ENCODE results near the gene NADK.

Gene NADK

DNA sequence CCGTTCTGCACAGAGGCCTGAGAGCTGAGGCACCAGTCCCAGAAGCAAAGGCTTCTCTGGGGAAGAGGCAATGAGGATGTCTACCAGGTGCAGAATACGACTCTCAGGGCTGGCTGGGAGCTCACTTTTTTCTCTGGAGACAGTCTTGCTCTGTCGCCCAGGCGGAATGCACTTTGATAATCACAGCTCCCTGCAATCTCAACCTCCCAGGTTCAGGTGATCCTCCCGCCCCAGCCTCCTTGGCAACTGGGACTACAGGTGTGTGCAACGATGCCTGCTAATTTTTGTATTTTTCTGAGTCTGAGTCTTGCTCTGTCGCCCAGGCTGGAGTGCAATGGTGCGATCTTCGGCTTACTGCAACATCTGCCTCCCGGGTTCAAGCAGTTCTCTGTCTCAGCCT, 17.6 kb downstream of the NADK start:
- Histone ChIP-seq H3K9me3 (ENCODE audit: control insufficient read depth, insufficient read depth, low read depth, low read length) (no peaks in the 10 kb centered on the region), H3K27ac (ENCODE audit: low read depth, low read length) (no peak overlapping the region), H3K27me3 (ENCODE audit: control insufficient read depth, insufficient read depth, low read length) (no peaks in the 10 kb centered on the region), H3K36me3 (ENCODE audit: control insufficient read depth, insufficient read depth, low read length) (peaks cover 94% of the 10 kb centered on the region), H3K4me3 (ENCODE audit: low read depth, low read length) (no peak overlapping the region), H3K9ac (ENCODE audit: low read length) (no peak overlapping the region), H3K4me1 (ENCODE audit: control insufficient read depth, insufficient read depth, low read length) (no peaks in the 10 kb centered on the region)

DNA sequence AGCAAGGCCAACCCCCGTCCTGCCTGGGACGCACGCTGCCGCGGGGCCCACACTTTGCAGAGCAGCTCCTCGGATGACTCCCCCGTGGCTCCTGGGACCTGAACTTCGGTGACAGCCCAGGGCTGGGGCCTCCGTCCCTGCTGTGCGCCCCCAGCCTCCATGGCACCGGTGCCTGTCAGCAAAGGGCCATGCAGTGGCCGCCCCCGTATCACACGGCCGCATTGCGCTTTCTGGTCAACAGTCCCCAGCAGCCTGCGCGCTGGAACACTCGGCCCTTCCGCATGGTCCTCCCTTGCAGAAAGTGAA, 18.0 kb downstream of the NADK start:
- Histone ChIP-seq H3K27me3 (ENCODE audit: control insufficient read depth, insufficient read depth, low read length) (no peaks in the 10 kb centered on the region), H3K36me3 (ENCODE audit: control insufficient read depth, insufficient read depth, low read length) (peaks cover 94% of the 10 kb centered on the region), H3K4me3 (ENCODE audit: low read depth, low read length) (no peak overlapping the region), H3K9me3 (ENCODE audit: control insufficient read depth, insufficient read depth, low read depth, low read length) (no peaks in the 10 kb centered on the region), H3K9ac (ENCODE audit: low read length) (no peak overlapping the region), H3K27ac (ENCODE audit: low read depth, low read length) (no peak overlapping the region), H3K4me1 (ENCODE audit: control insufficient read depth, insufficient read depth, low read length) (no peaks in the 10 kb centered on the region)

DNA sequence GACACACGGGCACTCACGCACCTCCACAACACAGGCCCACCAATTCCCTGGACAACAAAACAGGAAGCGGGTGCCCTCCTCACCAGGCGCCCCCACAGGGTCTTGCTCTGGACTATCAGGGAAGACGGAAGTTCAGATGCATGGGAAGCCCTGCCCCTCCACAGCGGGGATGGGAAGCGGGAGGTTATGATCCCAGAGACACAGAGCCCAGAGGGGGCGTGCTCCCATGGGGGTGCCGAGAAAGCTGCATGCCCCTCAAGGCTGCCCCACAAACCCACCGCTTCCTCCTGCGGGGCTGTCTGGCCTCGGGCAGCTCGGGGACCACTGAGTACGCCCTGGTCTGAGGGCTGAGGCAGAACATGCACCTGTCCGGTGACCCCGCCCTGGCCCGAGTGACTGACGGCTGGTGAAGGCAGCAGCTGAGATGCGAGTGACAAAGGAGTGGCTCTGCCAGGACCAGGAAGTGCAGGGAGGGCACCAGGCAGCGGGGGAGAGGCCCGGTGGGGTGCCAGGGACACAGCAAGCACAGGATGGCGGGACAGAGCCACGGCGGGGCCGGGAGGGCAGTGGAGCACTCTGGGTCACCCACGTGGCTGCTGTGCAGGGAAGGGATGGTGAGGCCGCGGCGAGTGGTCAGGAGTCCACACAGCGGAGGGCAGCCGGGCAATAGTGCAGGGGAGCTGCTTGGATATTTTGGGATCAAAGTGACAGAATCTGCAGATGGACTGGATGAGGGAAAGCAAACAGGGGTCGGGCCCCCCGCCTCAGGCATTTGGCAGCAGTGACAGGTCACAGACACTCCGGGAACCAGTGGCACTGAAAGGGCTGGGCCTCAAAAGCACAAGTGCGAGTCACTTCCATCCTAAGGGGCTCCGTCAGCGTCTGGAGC, 18.6 kb downstream of the NADK start:
- Histone ChIP-seq H3K27me3 (ENCODE audit: control insufficient read depth, insufficient read depth, low read length) (no peaks in the 10 kb centered on the region), H3K36me3 (ENCODE audit: control insufficient read depth, insufficient read depth, low read length) (peaks cover 95% of the 10 kb centered on the region), H3K9me3 (ENCODE audit: control insufficient read depth, insufficient read depth, low read depth, low read length) (no peaks in the 10 kb centered on the region), H3K4me1 (ENCODE audit: control insufficient read depth, insufficient read depth, low read length) (no peaks in the 10 kb centered on the region), H3K27ac (ENCODE audit: low read depth, low read length) (no peak overlapping the region), H3K9ac (ENCODE audit: low read length) (no peak overlapping the region), H3K4me3 (ENCODE audit: low read depth, low read length) (no peak overlapping the region)

DNA sequence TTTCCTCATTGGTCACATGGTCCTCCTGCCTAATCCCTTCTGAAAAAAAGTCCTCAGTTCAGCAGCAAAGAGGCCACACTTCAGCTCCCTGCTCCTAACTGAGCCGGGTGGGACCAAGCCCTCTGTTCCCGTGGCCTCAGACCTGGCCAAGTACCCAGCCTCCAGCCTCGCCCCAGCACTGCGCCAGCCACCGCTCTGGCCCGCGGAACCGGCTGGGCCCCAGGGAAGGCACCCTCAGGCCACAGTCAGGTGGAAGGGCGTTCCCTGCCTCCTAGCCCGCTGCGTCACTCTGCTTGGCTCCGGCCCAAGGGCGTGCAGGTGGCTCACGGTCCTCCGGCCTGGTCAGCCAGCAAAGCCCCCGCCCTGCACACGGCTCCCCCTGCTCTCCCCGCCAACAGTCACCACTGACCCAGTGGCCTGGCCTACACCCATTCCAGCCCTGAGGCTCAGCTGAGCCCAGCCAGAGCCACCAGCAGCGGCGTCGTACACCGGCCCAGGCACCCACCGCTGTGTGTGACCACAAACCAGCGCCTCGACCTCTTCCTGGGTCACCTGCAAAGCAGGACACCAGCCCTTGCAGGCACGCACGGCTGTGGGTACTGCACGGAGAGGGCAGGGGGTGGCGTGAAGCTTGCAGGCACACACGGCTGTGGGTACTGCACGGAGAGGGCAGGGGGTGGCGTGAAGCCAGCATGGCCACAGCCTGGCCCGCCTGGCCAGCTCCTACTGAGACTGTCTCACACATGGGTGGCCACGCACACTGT, 19.4 kb downstream of the NADK start:
- H3K27ac ChIP-seq (ENCODE audit: low read depth, low read length): no peak overlapping the region
- H3K4me1 ChIP-seq (ENCODE audit: control insufficient read depth, insufficient read depth, low read length): no peaks in the 10 kb centered on the region
- H3K9ac ChIP-seq (ENCODE audit: low read length): no peak overlapping the region
- H3K4me3 ChIP-seq (ENCODE audit: low read depth, low read length): no peak overlapping the region
- no peaks in the 10 kb centered on the region for H3K27me3 ChIP-seq (ENCODE audit: control insufficient read depth, insufficient read depth, low read length)
- H3K36me3 ChIP-seq (ENCODE audit: control insufficient read depth, insufficient read depth, low read length): peaks cover 96% of the 10 kb centered on the region
- H3K9me3 ChIP-seq (ENCODE audit: control insufficient read depth, insufficient read depth, low read depth, low read length): no peaks in the 10 kb centered on the region

DNA sequence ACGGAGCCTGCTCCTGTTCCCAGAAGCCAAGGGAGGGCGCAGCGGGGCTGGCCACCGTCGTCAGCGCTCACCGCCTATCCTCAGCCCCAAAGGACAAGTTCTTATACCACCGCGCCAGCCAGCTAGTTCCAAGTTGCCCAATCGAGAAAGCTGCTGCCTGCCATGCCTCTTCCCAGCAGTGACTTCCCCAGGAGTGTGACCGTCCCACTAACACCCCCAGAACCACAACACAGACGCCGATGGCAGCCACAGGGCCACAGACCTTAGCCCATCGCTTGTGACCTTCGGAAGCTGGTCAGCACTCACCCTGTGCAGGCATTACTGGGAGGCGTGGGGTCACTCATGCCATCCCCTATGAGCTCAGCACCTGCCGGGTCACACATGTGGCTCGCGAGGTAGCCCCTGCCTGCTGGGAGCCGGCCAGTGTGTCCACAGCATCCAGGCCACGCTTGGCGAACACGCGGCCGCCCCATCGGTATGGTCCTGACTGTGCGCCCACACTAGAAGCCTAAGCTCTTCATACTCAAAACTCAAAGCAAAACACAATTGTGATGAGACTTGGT, 20.1 kb downstream of the NADK start:
- no peak overlapping the region for H3K9ac ChIP-seq (ENCODE audit: low read length)

DNA sequence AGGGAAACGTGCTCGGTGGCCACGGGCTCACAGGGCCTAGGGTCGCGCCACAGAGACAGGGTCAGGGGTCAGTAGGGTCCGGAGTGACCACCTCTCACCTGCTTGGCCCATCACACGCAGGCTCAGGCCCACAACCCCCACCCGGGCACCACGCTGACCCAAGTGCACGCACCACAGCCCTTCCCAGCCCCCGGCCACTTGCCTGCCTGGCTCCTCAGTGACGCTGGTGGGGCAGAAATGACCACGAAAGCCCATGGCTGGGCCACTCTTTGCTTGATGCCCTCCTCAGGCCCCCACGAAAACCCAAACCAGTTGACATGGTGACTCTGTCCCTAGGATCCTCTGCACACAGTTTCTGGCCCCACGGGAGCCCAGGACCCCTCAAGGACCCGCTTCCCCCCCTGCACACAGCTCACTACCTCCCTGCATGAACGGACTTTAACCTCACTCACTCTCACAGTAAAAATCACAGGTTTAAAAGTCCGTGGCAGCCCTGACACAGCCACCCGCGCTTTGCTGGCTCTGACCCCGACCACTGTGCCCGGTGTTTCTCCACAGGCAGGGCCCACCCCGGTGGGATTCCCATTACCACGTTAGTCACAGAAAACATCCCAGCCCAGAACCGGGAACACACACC, 20.7 kb downstream of the NADK start:
- Histone ChIP-seq H3K36me3 (ENCODE audit: control insufficient read depth, insufficient read depth, low read length) (peaks cover 99% of the 10 kb centered on the region), H3K9ac (ENCODE audit: low read length) (no peak overlapping the region), H3K27me3 (ENCODE audit: control insufficient read depth, insufficient read depth, low read length) (no peaks in the 10 kb centered on the region), H3K9me3 (ENCODE audit: control insufficient read depth, insufficient read depth, low read depth, low read length) (no peaks in the 10 kb centered on the region), H3K27ac (ENCODE audit: low read depth, low read length) (no peak overlapping the region), H3K4me1 (ENCODE audit: control insufficient read depth, insufficient read depth, low read length) (peaks cover 12% of the 10 kb centered on the region; the same call in 1 of the 2 replicates), H3K4me3 (ENCODE audit: low read depth, low read length) (no peak overlapping the region)

More for the DNA sequence above, 20.1 kb downstream of the NADK start:
- H3K27ac ChIP-seq (ENCODE audit: low read depth, low read length): no peak overlapping the region
- no peak overlapping the region for H3K4me3 ChIP-seq (ENCODE audit: low read depth, low read length)
- no peaks in the 10 kb centered on the region for H3K9me3 ChIP-seq (ENCODE audit: control insufficient read depth, insufficient read depth, low read depth, low read length)
- H3K36me3 ChIP-seq (ENCODE audit: control insufficient read depth, insufficient read depth, low read length): peaks cover 99% of the 10 kb centered on the region
- H3K27me3 ChIP-seq (ENCODE audit: control insufficient read depth, insufficient read depth, low read length): no peaks in the 10 kb centered on the region
- H3K4me1 ChIP-seq (ENCODE audit: control insufficient read depth, insufficient read depth, low read length): peaks cover 6% of the 10 kb centered on the region; the same call in 1 of the 2 replicates

DNA sequence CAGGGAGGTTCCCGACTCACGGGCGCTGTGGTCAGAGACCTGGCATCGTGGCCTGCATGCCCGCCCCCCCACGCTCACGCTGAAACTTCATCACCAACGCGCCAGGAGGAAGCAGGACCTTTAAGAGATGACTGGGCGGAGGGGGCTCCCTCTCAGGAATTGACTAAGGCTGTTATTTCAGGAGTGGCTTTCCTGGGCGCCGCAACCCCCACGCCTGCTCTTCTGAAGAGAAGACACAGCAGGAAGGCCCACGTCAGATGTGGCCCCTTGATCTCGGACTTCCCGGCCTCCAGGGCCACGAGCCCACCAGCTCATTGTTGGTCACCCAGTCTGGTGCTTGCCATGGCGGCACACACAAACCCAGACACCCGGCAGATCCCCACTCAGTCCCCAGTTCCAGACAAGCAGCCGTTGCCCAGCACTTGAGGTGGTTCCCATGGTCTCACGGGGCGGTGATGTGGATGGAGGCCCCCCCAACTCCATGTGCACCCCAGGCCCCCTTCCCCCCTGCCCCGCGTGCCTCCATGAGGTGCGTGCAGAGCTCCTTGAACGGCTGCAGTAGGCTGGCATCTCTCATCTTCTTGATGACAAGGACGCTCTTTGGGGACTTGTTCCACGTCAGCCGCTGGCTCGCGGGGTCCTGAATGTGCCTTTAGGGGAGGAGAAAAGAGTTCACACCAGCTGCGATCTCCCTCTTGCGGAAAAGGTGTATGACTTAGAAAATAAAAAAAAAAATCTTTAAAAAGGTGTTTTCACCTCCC, 21.4 kb downstream of the NADK start:
- H3K27me3 ChIP-seq (ENCODE audit: control insufficient read depth, insufficient read depth, low read length): no peaks in the 10 kb centered on the region
- no peak overlapping the region for H3K27ac ChIP-seq (ENCODE audit: low read depth, low read length)
- no peaks in the 10 kb centered on the region for H3K9me3 ChIP-seq (ENCODE audit: control insufficient read depth, insufficient read depth, low read depth, low read length)
- peaks cover 97% of the 10 kb centered on the region for H3K36me3 ChIP-seq (ENCODE audit: control insufficient read depth, insufficient read depth, low read length)
- peaks cover 15% of the 10 kb centered on the region; the same call in 1 of the 2 replicates for H3K4me1 ChIP-seq (ENCODE audit: control insufficient read depth, insufficient read depth, low read length)
- H3K9ac ChIP-seq (ENCODE audit: low read length): no peak overlapping the region
- no peak overlapping the region for H3K4me3 ChIP-seq (ENCODE audit: low read depth, low read length)

DNA sequence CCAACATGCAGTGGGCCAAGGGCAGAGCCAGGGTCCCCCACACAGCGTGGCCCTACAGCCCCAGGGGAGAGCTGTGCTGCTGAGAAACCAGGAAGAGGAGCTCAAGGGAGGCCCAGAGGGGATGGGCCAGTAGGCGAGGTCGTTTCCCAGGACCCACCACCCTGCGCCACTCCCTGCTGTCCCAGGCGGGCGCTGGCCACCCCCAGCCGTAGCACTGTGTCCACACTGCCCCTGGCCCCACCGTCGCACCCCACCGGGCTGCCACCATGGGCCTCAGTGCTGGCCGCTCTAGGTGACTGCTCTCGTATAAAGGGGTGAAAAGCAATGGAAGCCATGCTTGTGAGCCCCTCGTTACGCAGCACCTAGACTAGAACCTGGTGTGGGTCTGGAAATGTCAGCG, 22.4 kb downstream of the NADK start:
- Histone ChIP-seq H3K36me3 (ENCODE audit: control insufficient read depth, insufficient read depth, low read length) (peaks cover 87% of the 10 kb centered on the region), H3K27ac (ENCODE audit: low read depth, low read length) (no peak overlapping the region), H3K27me3 (ENCODE audit: control insufficient read depth, insufficient read depth, low read length) (no peaks in the 10 kb centered on the region), H3K9ac (ENCODE audit: low read length) (no peak overlapping the region), H3K4me3 (ENCODE audit: low read depth, low read length) (no peak overlapping the region), H3K4me1 (ENCODE audit: control insufficient read depth, insufficient read depth, low read length) (peaks cover 15% of the 10 kb centered on the region; the same call in 1 of the 2 replicates), H3K9me3 (ENCODE audit: control insufficient read depth, insufficient read depth, low read depth, low read length) (no peaks in the 10 kb centered on the region)

DNA sequence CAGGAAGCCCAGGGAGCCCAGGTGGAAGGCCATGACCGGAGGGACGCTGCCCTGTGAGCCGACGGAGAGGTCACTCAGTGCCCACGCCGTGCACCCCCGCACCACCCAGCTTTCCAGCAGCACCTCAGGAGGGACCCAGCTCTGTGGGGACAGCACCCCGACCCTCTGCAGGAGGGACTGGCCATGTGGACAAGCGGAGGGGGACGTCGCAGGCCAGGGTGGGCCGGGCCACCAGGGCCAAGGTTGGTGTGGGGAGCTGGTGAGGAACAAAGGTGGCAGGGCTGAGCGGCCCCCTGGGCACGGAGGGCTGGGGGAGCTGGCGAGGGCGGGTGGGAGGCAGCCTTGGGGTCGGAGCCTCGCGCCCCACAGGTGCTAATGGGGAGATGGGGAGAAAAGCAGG, 22.8 kb downstream of the NADK start:
- Histone ChIP-seq H3K4me1 (ENCODE audit: control insufficient read depth, insufficient read depth, low read length) (peaks cover 15% of the 10 kb centered on the region; the same call in 1 of the 2 replicates), H3K4me3 (ENCODE audit: low read depth, low read length) (no peak overlapping the region), H3K27ac (ENCODE audit: low read depth, low read length) (no peak overlapping the region), H3K36me3 (ENCODE audit: control insufficient read depth, insufficient read depth, low read length) (peaks cover 83% of the 10 kb centered on the region), H3K27me3 (ENCODE audit: control insufficient read depth, insufficient read depth, low read length) (no peaks in the 10 kb centered on the region), H3K9ac (ENCODE audit: low read length) (no peak overlapping the region), H3K9me3 (ENCODE audit: control insufficient read depth, insufficient read depth, low read depth, low read length) (no peaks in the 10 kb centered on the region)

DNA sequence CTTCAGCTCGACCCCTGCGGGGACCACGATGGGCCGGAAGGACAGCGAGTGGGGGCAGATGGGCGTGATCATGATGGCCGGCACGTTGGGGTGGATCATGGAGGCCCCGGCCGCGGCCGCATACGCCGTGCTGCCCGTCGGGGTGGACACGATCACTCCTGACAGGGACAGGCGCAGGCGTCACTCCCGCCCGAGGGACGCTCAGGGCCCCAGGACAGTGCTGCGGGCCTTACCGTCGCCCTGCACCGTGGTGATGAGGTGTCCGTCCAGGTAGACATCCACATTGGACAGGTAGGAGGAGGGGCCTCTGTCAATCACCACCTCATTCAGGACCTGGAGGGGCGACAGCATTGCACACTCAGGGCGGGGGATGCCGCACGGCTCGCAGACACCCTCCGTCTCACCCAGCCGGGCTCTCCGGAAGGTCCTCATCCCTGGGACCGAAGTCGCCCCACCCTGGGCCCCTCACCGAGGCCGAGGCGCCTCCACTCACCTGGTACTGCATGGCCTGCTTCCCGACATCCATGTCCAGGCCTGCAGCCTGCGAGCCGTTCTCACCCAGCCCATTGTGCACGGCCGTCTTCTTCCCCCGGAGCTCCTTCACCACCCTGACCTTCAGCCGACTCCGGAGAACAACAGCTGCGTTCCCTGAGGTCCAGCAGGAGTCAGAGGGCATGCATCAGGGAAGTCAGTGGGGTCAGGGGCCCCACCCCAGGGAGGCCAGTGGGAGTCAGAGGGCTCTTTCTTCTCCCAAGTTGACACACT, 24.0 kb downstream of the NADK start:
- H3K9ac ChIP-seq (ENCODE audit: low read length): no peak overlapping the region
- no peak overlapping the region for H3K27ac ChIP-seq (ENCODE audit: low read depth, low read length)
- H3K4me1 ChIP-seq (ENCODE audit: control insufficient read depth, insufficient read depth, low read length): peaks cover 15% of the 10 kb centered on the region; the same call in 1 of the 2 replicates
- peaks cover 71% of the 10 kb centered on the region for H3K36me3 ChIP-seq (ENCODE audit: control insufficient read depth, insufficient read depth, low read length)
- no peaks in the 10 kb centered on the region for H3K27me3 ChIP-seq (ENCODE audit: control insufficient read depth, insufficient read depth, low read length)
- H3K4me3 ChIP-seq (ENCODE audit: low read depth, low read length): no peak overlapping the region
- H3K9me3 ChIP-seq (ENCODE audit: control insufficient read depth, insufficient read depth, low read depth, low read length): no peaks in the 10 kb centered on the region
